NCI-H2227 (cell line): ENCODE data around the gene CTBP2.
A peak's percentile ranks its signal among the peaks of the same experiment; 100 is the strongest.

Experiments used
- DNase-seq: peaks from one replicate; lab custom pipeline; 2025; ENCODE audit not compliant: unreplicated experiment; lab: John Stamatoyannopoulos, UW

CTBP2 gene

DNA sequence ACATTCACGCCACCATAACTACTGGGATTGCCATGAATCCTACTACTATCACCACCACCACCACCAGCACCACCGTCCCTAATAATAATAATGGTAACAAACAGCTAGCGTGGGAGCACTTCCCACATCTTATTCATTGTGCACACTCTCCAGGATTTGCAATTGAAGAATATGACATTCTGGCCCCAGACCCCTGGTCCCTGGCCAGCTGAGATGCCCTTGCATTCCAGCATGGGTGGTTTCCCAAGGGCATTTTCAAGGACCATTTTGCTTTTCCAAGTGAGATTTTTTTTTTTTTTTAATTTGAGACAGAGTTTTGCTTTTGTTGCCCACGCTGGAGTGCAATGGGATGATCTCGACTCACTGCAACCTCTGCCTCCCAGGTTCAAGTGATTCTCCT, 14.7 kb downstream of the CTBP2 start:
- DNase-seq = no peak

DNA sequence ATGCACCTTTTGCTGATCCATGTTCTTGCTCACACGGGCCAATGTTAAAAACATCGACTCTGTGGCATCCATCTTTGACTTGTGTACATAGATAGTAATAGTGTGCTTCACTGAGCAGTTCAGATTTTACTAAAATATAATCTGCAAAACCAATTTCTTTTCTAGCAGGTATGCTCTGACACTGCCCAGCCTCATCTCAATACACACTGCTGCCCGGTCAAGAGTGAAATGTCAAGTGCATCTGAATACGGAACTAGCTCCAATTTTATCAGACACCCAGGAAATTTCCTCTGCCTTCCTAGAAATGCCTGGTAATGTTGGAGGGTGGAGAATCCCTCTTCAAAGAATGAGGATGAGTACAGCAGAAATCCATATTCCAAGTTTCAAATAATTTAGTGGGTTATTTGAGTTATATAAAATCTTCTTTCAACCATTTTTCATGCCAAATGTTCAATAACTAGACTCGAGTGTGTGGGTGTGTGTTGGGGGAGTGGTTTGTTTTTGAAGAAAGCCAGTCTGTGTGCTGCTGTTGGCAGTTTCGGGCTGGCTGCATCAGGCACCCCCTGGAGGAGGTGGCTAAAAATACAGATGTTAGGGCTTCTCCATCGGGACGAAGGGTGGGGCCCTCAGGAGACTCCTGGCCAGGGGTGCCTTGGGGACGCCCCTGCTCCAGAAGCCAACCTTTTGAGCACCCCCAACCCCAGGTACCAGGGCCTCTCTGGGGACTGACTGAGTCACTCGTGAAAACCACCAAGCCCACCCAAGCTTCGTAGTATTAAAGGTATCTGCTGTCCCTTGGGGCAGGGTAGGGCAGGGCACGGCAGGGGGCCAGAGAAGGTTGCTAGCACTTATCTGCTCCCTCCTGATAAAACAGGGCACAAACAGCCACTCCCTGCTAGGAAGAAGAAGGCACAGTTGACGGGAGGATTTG, 15.4 kb downstream of the CTBP2 start:
- DNase-seq = peak; percentile 39

DNA sequence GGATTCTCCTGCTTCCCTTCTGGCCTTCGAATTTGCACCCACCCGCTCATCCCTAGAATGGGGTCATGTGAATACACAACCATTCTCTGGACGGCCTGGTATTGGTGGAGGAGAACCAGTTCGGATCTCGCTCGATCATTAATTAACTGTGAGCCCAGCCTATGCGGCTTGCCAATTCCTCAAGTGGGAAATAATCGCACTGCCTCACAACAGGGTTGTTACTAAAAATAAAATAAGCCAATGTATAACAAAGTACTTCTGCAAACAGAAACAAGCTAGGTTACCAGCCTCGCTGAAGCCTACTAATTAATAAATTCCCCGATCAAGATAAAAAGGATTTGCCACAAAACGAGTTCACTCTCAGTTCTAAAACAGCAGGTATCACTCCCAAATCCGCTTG, 16.2 kb downstream of the CTBP2 start:
- no peak for DNase-seq

DNA sequence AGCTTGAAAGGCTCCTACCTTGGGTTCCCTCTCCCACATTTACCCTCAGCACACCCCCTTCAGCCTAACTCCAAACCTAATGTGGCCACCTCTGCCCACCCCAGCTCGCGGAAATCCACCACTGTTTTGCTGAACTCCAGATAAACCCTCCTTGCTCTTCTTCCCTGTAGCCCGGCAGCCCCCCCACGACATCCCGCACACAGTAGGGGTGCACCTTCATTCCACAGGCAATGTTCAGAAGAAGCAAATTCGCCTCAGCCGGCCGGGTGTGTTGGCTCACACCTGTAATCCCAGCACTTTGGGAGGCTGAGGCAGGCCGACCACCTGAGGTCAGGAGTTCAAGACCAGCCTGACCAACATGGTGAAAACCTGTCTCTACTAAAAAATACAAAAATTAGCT, 17.4 kb downstream of the CTBP2 start:
- DNase-seq = no peak

DNA sequence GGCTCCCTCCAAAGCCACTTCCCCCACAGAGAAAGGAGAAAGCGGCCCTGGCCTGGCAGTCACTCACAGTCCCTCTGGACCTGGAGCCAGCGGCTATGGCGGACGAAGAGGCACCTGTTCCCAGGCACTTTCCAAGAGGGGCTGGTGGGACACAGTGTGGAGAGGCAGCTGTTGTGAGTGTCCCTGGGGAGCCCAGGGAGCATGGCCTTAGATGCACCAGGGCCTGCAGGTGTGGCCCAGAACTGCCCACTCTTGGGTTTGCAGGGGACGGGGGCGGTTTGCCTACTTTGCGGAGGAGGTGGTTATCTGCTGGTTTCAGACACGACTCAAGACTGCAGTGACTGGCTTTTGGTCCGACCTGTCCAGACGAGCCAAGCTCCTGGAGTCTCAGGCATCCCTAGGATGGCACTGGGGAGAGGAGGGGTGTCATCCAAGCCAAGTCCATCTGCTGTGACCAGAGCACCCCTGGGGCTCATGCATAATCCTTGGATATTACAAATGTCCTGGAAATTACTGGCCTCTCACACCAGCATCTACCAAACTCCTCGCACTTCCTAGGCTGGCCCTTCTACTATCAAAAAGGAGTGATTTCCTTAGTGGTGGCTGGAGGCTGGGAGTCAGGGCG, 18.4 kb downstream of the CTBP2 start:
- no peak for DNase-seq

DNA sequence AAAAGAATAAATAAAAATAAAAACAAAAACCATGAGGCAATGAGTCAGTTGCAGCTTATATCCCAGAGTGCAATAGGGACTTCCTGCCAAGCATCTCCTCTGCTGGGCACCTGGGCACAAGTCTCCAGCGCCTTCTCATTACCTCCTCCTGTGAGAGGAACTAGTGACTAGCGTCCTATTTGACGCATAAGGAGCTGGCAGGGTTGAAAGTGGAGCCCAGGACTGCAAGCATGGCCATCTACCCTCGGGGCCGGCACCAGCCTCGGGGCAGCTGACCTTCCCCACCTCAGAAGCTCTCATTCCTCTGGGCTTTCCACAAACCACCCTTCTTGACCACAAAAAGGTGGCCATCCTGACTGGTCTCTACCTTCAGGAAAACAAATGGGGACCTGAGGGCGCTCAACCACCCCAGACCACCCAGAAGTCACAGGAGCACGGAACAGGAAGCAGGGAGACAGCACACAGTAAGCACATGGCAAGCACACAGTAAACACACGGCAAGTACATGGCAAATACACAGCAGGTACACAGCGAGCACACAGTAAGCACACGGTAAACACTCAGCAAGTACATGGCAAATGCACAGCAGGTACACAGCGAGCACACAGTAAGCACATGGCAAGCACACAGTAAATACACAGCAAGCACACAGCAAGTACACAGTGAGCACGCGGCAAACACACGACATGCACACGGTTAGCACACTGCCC, 19.1 kb downstream of the CTBP2 start:
- DNase-seq = no peak

DNA sequence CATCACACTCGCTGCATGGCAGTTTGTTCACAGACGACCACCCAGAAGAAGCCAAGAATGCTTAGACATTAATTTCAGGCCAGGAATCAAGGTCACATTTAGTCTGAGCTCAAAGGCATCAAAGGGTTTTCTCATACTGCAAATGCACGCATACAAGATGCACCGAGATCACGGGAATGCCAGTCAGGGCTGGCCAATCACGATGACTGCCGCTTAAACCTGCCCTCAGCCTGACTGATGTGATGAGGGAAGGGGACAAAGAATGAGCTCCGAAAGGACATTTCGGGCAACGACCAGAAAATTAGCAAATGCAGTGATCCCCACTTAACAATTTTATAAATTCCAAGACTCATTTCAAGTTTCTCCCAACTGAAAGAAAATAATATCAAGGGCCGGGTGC, 20.2 kb downstream of the CTBP2 start:
- DNase-seq = no peak

DNA sequence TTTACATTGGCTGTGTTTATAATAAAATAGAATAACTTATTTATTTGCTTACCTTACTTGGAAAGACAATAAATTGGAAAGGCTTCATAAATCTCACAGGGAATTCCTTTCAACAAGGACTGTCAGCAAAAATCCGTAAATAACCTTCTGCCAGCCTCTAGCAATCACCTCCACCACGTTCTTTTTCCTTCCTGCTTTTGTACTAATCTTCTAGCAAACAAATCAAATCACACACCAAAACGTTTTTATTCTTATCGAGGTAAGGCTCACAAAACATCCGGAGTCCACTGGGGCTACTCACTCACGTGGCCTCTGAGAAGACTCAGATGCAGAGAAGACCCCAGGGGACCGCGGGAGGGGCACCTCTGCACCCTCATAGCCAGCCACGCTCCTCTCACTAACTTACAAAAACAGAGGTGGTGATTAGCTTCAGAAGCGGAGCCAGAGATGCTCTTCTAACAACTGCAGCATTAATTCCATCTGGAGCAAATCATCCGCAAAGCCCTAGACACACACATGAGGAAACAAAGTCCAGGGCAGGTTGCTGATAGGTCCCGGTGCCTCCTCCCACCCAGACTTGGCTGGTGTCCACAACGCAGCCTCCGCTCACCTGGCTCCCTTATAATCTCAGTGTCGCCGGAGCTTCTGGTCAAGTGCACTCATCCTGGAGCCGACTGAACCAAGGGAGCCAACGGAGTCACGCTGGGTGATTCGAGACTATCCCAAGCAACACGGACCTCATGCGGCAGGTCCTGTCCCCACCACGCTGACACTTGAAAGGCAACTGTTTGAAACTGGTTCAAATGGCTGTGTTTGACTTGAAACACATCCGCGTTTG, 22.5 kb downstream of the CTBP2 start:
- DNase-seq = no peak

DNA sequence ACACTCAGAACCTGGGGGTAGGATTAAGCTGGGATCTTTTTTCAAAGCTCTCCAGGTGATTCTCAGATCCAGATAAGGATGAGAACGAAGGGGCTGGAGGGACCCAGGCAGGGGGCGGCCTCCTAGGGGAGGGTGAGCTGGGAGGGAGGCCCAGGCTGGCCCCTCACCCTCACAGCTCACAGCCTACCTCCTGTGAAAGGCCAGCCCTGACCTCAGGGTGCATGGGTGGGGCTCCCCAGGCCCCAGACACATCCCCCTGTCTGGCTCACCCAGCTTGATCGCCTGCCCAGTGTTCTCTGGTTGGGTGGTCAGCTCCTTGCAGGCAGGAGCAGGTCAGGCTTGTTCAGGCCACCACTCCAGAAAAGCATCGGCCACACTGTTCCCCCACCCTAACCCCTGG, 24.3 kb downstream of the CTBP2 start:
- DNase-seq = no peak

DNA sequence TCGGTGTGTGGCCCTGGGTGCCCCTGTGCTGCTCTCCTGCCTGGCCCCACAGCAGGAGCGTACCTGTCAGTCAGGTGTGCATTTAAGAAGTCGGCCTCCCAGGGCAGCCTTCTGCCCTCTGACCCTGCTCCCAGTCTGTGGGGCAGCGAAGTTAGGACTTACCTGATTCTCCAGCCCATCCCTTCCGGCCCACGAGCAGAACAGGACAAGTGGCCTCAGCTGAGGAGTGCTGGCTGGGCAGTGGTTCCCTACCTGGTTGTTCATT, 24.7 kb downstream of the CTBP2 start:
- DNase-seq = no peak

DNA sequence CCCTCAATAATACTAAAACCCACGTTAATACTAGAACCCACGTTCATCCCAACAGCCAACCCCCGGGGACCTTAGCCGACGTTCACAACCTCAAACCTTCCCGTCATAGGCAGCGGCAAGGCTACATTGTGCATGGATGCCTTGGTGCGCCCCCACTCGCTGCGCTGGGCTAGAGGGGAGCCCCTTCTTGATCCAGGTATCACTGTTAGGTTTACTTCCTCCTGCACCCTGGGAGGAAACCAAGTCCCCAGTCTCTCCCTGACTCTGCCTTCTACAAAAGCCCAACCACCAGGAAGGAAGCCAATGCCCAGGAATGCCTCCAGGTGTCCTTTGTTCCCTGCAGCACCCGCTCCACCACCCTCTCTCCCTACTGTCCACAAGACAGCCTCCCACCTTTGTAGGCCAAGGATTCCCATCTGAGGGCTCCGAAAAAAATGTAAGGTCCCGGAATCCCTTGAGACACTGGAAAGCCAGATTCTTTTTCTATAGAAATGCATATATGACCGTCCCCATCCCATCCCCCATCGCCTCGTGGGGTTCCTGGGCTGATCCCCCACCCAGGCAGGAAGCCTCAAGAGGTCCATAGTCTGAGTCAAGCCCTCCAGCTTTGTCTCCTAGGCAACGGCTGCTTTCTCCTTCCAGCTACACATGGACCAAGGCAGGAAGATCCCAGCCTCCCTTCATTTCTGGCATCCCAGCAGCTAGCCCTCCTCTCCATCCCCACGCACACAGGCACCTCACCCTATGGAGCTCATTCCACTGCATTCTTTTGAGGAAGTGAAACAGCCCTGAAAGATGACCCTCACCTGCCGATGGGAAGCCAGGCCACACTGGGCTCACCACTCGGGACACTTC, 25.2 kb downstream of the CTBP2 start:
- DNase-seq = no peak

DNA sequence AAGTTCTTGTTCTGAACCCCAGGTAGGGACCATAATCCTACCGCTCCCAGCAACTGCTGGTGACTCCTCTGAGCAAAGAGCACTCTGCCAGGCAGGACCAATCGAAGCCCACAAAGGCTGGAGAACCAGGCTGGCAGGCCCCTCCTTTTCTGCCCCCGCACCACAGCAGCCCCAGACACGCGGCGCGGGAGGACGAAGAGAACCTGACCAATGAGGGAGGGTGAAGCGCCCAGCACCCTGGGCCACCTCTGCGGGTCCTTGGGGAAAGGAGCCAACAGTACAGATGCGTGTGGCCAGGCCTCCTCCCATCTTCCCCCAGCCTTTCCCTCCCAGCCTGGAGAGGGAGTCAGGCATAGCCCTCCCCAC, 25.9 kb downstream of the CTBP2 start:
- no peak for DNase-seq

DNA sequence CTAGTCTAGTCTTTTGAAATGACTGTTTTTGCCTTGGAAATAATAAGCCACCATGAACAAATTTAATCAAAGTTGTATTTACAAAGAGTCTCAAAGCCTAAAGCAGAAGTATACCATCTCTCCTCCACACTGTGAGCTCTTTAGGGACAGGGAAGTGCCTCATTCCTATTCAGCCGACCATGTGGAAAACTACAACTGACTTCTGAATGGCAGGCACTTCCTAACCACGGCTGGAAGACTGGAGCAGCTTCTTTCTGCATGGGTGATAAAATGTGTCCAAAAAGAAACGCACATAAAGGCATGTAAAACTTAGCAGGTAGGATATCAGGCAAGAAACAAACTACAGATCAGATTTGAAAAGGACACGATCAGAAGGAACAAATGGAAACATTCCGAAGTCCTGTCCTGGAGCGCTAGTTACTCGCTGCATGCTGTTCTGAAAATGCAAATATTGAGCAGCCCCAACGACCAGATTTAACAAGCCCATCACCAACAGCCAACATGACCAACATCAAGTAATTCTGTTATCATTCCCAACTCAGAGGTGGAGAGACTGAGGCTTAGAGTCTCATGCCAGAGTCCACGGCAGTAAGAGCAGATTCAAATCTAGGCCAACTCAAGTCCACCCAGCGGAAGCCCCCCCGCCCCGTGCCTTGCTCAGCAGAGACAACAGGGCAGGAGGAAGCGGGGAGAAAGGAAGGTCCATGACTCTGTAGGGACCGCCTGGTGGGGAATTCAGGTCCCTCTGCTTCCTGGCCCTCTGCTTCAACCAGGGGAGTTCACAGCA, 26.5 kb downstream of the CTBP2 start:
- no peak for DNase-seq

DNA sequence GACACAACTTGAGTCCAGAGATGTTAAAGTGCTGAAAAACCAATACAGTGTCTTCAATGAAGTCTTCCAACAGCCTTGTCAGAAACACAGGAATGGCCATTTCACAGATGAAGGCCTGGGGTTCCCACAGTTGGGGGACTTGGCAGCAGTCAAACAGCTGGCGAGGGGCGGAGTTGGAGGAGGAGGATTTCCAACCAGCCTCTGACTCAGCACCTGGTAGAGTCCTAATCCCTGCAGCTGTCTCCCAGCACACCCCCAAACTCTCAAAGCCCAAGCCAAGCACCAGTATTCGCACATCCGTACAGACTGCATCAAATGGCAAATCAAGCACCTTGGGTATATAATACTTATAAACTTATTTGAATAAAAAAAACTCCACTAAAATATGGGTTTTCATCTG, 28.0 kb downstream of the CTBP2 start:
- DNase-seq = no peak

DNA sequence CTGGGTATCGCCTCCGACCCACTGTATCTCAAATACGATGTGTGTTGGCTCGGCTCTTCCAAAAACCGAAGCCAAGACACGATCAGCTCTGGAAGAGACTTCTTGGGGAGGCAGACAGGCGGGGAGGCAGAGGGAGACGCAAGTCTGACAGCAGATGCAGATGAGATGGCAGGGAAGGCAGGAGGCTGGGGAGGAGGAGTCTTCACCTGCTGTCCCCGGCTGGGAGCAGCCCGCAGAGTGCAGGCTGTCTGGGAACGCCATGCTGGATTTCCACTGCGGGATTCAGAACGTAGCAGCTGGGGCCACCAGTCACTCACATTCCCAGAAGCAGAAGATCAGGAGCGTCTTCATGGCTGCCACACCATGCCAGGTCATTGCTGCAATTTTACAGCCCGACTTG, 29.4 kb downstream of the CTBP2 start:
- DNase-seq = no peak

DNA sequence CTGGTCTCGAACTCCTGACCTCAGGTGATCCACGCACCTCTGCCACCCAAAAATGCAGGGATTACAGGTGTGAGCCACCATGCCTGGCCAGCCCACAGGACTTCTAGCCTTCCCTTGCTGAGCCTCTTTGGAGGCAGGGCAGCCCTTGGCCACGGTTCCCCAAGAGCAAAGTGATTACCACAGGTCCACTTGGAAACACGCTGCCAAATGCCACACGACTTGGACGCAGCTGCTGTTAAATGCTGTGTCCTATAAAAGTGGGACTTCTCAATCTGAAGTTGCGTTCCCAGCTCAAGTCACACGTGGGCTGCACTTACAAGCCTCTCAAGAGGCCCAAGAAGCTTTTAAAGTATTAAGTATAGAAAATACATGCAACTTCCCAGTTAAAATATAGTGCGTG, 30.1 kb downstream of the CTBP2 start:
- no peak for DNase-seq

DNA sequence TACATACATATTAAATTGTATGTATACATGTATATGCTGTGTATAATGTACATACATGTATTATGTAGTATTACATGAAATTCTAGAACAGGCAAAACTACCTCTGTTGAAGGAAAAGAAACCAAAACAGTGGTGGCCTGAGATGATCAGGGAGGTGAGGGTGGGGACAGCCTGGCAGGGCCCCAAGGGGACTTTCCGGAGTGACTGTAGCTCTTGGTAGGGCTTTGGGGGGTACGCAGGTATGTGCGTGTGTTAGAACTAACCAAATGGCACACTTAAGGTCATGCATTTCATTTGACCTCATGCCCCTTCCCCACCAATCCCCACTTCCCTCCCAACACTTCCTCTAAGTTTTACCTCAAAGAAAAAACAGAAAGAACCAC, 31.3 kb downstream of the CTBP2 start:
- no peak for DNase-seq

DNA sequence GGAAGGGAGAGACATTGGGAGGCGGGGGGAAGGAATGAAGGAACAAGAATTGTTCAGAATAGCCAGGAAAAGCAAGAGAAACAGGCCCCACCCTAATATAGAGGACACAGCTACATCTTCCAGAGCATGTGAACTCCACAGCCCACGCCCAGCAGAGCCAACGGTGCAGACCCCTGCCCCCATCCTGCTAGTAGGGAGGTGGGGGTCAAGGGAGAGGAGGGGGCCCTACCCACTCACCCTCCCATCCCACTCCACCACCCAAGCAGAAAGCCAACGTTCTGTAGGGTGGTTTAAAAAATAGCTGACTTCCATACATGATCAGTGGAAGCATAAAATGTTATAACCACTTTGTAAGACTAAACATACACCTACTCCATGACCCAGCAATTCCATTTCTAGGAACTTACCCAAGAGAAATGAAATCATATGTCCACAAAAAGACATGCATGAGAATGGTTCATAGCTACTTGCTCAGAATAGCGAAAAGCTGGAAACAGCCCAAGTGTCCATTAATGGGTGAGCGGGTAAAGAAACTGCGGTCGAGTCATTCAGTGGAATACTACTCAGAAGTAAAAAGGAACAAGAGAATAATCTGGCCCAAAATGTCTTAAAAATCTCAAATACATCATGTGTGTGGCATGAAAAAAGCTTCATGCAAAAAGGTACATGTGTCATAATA, 31.8 kb downstream of the CTBP2 start:
- DNase-seq = no peak

DNA sequence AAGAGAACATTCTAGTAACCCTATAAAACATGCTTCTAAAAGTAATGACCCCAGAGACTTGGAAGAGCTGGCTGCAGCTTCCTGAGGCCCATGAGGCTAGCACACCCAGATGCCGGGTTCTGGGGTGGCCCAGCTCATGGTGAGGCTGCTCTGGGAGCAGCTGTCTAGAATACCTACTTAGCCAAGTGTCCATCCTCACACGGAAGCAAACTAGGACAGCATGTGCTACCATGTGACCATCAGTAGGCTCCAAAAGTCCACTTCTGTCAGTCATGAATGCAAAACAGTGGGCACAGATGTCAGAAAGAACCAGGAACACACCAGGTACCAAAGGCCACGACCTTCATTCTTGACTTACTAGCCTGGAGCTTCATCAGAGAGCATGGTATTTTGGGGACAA, 32.4 kb downstream of the CTBP2 start:
- no peak for DNase-seq
